ENCODE measurements around the gene CEMIP. TPM values are rescaled to one million over a fixed set of nuclear protein-coding genes. Genes with fewer than 3 reads are reported as not detected.
"Not testable (repeated sequence)": the region's sequence is repeated elsewhere in the genome, so short reads cannot be mapped to it uniquely, and the experiment has no call there.

Gene CEMIP
- total and polyA plus RNA-seq, 10 of the 15 experiments (the other 5 are each of a cell fraction or from before 2014, with no cell fraction given) = 0.01 to 0.44 (median 0.16) TPM; not detected in 6

DNA sequence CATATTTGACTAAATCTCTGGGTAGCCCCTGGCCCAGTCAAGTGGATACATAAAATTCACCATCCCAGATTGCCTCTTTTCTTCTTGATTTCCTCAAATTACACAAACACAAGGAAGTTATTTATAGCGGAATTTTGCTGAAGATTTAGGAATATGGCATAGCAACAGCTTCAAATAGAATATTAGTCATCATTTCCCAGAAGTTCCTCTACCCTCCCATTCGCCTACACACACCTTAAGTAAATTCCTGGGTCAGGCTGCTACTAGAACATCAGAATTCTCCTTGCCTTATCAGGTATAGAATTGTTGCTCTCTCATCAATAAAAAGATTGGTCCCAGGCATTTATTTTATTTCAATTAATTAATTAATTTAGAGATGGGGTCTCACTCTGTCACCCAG lies 178.8 kb downstream of the CEMIP start:
- H3K36me3 ChIP-seq (ENCODE audit: control insufficient read depth in 2 of 2, insufficient read depth in 2 of 2, low read length in 1 of 2) = no peaks in the 10 kb centered on the region; a peak in 1 of 4 replicates
- H4K20me1 ChIP-seq (ENCODE audit: control insufficient read depth, insufficient read depth) = no peaks in the 10 kb centered on the region
- POLR2A ChIA-PET = no interaction called here
- intact Hi-C loops (cut with micrococcal nuclease; ENCODE audit: unreplicated experiment) = no loop called here
- in situ Hi-C loops (cut with MboI) = no loop called here
- H2AFZ ChIP-seq (ENCODE audit: control insufficient read depth, low read depth, low read length) = no peak overlapping the region
- H3K79me2 ChIP-seq (ENCODE audit: control insufficient read depth, insufficient read depth, low read length) = no peaks in the 10 kb centered on the region
- TF ChIP-seq NRF1 (conservative IDR thresholded peaks at IDR 0.05; ENCODE audit: low read depth, low read length) (no peak), NR2C1 (IDR thresholded peaks at IDR 0.05) (no peak)
- WGBS (ENCODE audit: insufficient coverage, insufficient replicate concordance, low lambda C conversion rate, missing lambda C conversion rate) = 91% methylated on average over 2 of the region's 2 CpGs
- no peak overlapping the region for H3K4me3 ChIP-seq
- CTCF ChIA-PET = interaction anchor here (1.7 to 2.5 kb wide), 2 partner anchors 11 to 13 kb away, joined by 5 to 7 read pairs; no protein-coding TSS in a partner anchor
- DNase-seq (ENCODE audit: low read depth, low spot score) (no peak), ATAC-seq (no peak), FAIRE-seq (no peak)
- no peak overlapping the region for H3K9ac ChIP-seq (ENCODE audit: control insufficient read depth, insufficient read depth, low read length)
- RAD21 ChIA-PET (ENCODE audit: unreplicated experiment) = interaction anchor here (1.4 kb wide), 1 partner anchor 9 kb away, joined by 3 read pairs; no protein-coding TSS in a partner anchor
- H3K9me3 ChIP-seq (replicated peaks; ENCODE audit: control insufficient read depth, insufficient read depth, low read length) = no peaks in the 10 kb centered on the region
- no peaks in the 10 kb centered on the region for H3K4me1 ChIP-seq (ENCODE audit: control insufficient read depth, insufficient read depth, low read length)
- H3K4me2 ChIP-seq (ENCODE audit: control insufficient read depth, insufficient read depth) = no peak overlapping the region
- H3K27me3 ChIP-seq (replicated peaks in 1 of 2; ENCODE audit: control insufficient read depth in 2 of 2, insufficient read depth in 2 of 2, low read length in 1 of 2) = no peaks in the 10 kb centered on the region
- BruUV-seq (replicated peaks) = no TSS peak
- SMC1A ChIA-PET (ENCODE audit: uncharacterized antibody, unreplicated experiment) = interaction anchor here (0.7 kb wide), 1 partner anchor 12 kb away, joined by 3 read pairs; no protein-coding TSS in a partner anchor
- H3K27ac ChIP-seq (ENCODE audit: control insufficient read depth, insufficient read depth) = no peak overlapping the region

DNA sequence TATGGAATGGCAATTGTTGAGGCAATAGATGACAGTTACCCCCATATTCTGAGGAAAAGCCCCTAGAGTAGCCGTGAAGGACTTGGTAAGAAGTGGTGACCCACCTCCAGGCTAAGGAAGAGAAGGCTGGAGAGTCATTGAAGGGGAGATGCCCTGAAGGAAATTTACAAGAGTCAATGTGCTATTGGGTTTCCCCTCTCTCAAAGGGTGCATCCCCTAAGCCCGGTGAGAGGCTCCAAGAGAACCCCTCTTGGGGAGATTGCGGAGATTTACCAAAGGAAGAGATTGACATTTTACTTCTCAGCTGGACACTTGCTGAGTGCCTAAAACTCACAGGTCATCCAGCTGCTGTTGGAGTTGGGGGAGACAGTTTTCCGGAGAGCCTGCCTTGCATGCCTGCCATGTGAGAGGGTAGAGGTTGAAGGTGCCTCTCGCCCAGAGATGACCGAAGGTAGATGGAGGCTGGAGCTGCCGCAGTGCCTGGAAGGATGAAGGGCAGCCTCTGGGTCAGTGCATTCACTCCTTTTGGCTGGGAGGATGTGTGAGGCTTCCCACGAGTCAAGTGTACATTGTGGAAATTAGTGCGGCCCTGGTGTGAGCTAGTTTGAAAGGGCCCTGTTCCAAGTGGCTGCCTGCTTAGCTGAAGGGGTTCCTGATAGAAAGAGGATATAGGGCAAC lies 179.8 kb downstream of the CEMIP start:
- no peak overlapping the region for H2AFZ ChIP-seq (ENCODE audit: control insufficient read depth, low read depth, low read length)
- no TSS peak for BruUV-seq (replicated peaks)
- in situ Hi-C loops (cut with MboI) = no loop called here
- ChIA-PET POLR2A (no interaction called here), CTCF (interaction anchor here (0.8 to 3.2 kb wide), 4 partner anchors 10 to 391 kb away, joined by 3 to 20 read pairs (median 5); no protein-coding TSS in a partner anchor), SMC1A (ENCODE audit: uncharacterized antibody, unreplicated experiment) (interaction anchor here (0.7 to 1.0 kb wide), 2 partner anchors 11 to 13 kb away, joined by 3 read pairs; no protein-coding TSS in a partner anchor), RAD21 (ENCODE audit: unreplicated experiment) (no interaction called here)
- H3K79me2 ChIP-seq (ENCODE audit: control insufficient read depth, insufficient read depth, low read length) = no peaks in the 10 kb centered on the region
- H3K27ac ChIP-seq (ENCODE audit: control insufficient read depth, insufficient read depth) = no peak overlapping the region
- H3K9ac ChIP-seq (ENCODE audit: control insufficient read depth, insufficient read depth, low read length) = no peak overlapping the region
- no peaks in the 10 kb centered on the region for H3K4me1 ChIP-seq (ENCODE audit: control insufficient read depth, insufficient read depth, low read length)
- H3K4me3 ChIP-seq = no peak overlapping the region
- DNase-seq (ENCODE audit: low read depth, low spot score) = no peak
- no peak for TF ChIP-seq MEF2A (IDR thresholded peaks at IDR 0.05; ENCODE audit: insufficient read depth, low read depth, low read length)
- TF ChIP-seq CBX5 (IDR thresholded peaks at IDR 0.05; ENCODE audit: low read depth) = no peak
- FAIRE-seq = no peak
- H3K27me3 ChIP-seq (replicated peaks in 1 of 2; ENCODE audit: control insufficient read depth in 2 of 2, insufficient read depth in 2 of 2, low read length in 1 of 2) = no peaks in the 10 kb centered on the region
- H3K9me3 ChIP-seq (replicated peaks; ENCODE audit: control insufficient read depth, insufficient read depth, low read length) = no peaks in the 10 kb centered on the region
- WGBS (ENCODE audit: insufficient coverage, insufficient replicate concordance, low lambda C conversion rate, missing lambda C conversion rate) = 89% methylated on average over 9 of the region's 9 CpGs
- intact Hi-C loops (cut with micrococcal nuclease; ENCODE audit: unreplicated experiment) = no loop called here
- no peaks in the 10 kb centered on the region; a peak in 1 of 4 replicates for H3K36me3 ChIP-seq (ENCODE audit: control insufficient read depth in 2 of 2, insufficient read depth in 2 of 2, low read length in 1 of 2)
- no peaks in the 10 kb centered on the region for H4K20me1 ChIP-seq (ENCODE audit: control insufficient read depth, insufficient read depth)
- H3K4me2 ChIP-seq (ENCODE audit: control insufficient read depth, insufficient read depth) = no peak overlapping the region
- no peak for ATAC-seq

DNA sequence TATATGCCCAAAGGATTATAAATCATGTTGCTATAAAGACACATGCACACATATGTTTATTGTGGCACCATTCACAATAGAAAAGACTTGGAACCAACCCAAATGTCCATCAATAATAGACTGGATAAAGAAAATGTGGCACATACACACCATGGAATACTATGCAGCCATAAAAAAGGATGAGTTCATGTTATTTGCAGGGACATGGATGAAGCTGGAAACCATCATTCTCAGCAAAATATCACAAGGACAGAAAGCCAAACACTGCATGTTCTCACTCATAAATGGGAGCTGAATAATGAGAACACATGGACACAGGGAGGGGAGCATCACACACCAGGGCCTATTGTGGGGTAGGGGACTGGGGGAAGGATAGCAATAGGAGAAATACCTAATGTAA lies 186.3 kb downstream of the CEMIP start:
- DNase-seq (ENCODE audit: low read depth, low spot score); H3K36me3 ChIP-seq (ENCODE audit: control insufficient read depth in 2 of 2, insufficient read depth in 2 of 2, low read length in 1 of 2); H2AFZ ChIP-seq (ENCODE audit: control insufficient read depth, low read depth, low read length); in situ Hi-C loops (cut with MboI); CTCF ChIA-PET; SMC1A ChIA-PET (ENCODE audit: uncharacterized antibody, unreplicated experiment); H3K9me3 ChIP-seq (replicated peaks; ENCODE audit: control insufficient read depth, insufficient read depth, low read length); RAD21 ChIA-PET (ENCODE audit: unreplicated experiment); POLR2A ChIA-PET; H4K20me1 ChIP-seq (ENCODE audit: control insufficient read depth, insufficient read depth); H3K27ac ChIP-seq (ENCODE audit: control insufficient read depth, insufficient read depth); H3K4me1 ChIP-seq (ENCODE audit: control insufficient read depth, insufficient read depth, low read length); ATAC-seq; H3K4me2 ChIP-seq (ENCODE audit: control insufficient read depth, insufficient read depth); H3K27me3 ChIP-seq (replicated peaks in 1 of 2; ENCODE audit: control insufficient read depth in 2 of 2, insufficient read depth in 2 of 2, low read length in 1 of 2); intact Hi-C loops (cut with micrococcal nuclease; ENCODE audit: unreplicated experiment); FAIRE-seq; H3K4me3 ChIP-seq; BruUV-seq (replicated peaks); H3K79me2 ChIP-seq (ENCODE audit: control insufficient read depth, insufficient read depth, low read length); H3K9ac ChIP-seq (ENCODE audit: control insufficient read depth, insufficient read depth, low read length): not testable (repeated sequence)

All from GM12878 (cell line).